Measurements from ENCODE around the gene EFNA2. TPM values are rescaled to one million over a fixed set of nuclear protein-coding genes. Genes with fewer than 3 reads are reported as not detected.

The EFNA2 gene
- total RNA-seq, 1 experiment from 2014 or later: 12.2 TPM

DNA sequence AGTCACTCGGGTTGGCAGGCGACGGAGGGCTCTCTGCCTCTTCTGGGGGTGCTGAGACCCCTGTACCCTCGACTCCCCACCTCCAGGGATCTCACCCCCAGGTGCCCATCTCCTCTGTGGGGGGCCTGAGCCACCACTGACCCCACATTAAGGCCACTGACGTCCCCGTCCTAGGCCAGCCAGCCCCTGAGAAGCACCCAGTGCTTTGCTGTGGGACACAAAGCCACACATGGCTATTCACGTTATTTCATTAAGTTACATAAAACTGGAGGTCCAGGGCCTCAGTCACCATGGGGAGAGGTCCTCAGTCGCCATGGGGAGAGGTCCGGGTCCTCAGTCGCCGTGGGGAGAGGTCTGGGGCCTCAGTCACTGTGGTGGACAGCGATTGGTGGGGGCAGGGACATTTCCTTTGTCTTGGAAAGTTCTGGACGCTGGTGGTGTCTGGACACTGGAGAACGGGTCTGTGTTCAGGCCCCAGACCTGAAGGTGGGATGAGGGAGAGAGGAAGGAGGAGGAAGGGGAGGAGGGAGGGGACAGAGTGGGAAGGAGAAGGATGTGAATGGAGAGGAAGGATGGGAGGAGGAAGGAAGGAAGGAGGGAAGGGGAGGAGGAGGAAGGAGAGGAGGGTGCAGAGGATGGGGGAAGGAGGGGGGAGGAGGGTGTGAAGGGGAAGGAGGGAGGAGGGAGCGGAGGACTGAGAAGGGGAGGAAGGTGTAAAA is 3.9 kb upstream of the EFNA2 start:
- Histone ChIP-seq H3K36me3 (ENCODE audit: control insufficient read depth in 1 of 2, insufficient read depth in 2 of 2, low read length in 2 of 2) (peaks cover 0 to 7% of the 10 kb centered on the region in 2 experiments; a peak in 1 of 4 replicates), H4K20me1 (ENCODE audit: insufficient read depth) (no peaks in the 10 kb centered on the region), H3K4me1 (ENCODE audit: control insufficient read depth in 1 of 2, insufficient read depth in 2 of 2, low read length in 2 of 2) (peaks cover 6 to 24% of the 10 kb centered on the region in 2 experiments; a peak in 3 of 4 replicates), H3K9me2 (ENCODE audit: insufficient read depth) (no peaks in the 10 kb centered on the region), H3K4me2 (ENCODE audit: low read length) (no peak overlapping the region), H3K27me3 (ENCODE audit: insufficient read depth, low read length) (no peaks in the 10 kb centered on the region), H2AFZ (ENCODE audit: low read depth, low read length, poor library complexity, severe bottlenecking) (no peak overlapping the region), H3K9ac (ENCODE audit: low read length) (no peak overlapping the region), H3K4me3 (replicated peaks in 1 of 2; ENCODE audit: low read depth in 1 of 2, low read length in 2 of 2) (no peak overlapping the region), H3K27ac (ENCODE audit: low read depth, low read length) (no peak overlapping the region), H3K79me2 (ENCODE audit: insufficient read depth, low read length) (peaks cover 7% of the 10 kb centered on the region; the same call in 1 of the 2 replicates), H3K9me3 (ENCODE audit: control insufficient read depth in 1 of 2, insufficient read depth in 1 of 2, low read depth in 1 of 2, low read length in 2 of 2) (no peaks in the 10 kb centered on the region)
- ChIA-PET RAD21 (ENCODE audit: low non-redundant PET in 1 of 2, low total read pairs in 2 of 2, uncharacterized antibody in 2 of 2, unreplicated experiment in 2 of 2) (no interaction called here), CTCF (no interaction called here), POLR2A (interaction anchor here (1.0 kb wide), 1 partner anchor 13 kb away, joined by 3 read pairs; the partner anchor contains the start of gene CIRBP)
- no TSS peak for BruUV-seq (replicated peaks)
- TF ChIP-seq ELF1 (IDR thresholded peaks at IDR 0.05; ENCODE audit: borderline replicate concordance, low read depth) (no peak), ZFX (IDR thresholded peaks at IDR 0.05) (no peak), SRF (IDR thresholded peaks at IDR 0.05; ENCODE audit: low read depth) (no peak), ZNF274 (IDR thresholded peaks at IDR 0.05; ENCODE audit: low read depth, low read length) (no peak), SIN3A (IDR thresholded peaks at IDR 0.05; ENCODE audit: low read depth) (no peak), TCF7L2 (IDR thresholded peaks at IDR 0.05; ENCODE audit: borderline replicate concordance, extremely low read depth, insufficient read depth, insufficient read length) (no peak), FOSL1 (IDR thresholded peaks at IDR 0.05; ENCODE audit: low read depth) (no peak), CBX3 (IDR thresholded peaks at IDR 0.05; ENCODE audit: low read depth) (no peak), EZH2 (IDR thresholded peaks at IDR 0.05) (no peak), EGR1 (IDR thresholded peaks at IDR 0.05; ENCODE audit: low read depth) (no peak), YY1 (IDR thresholded peaks at IDR 0.05; ENCODE audit: extremely low read depth, insufficient replicate concordance, low read depth, low read length) (no peak), JUND (IDR thresholded peaks at IDR 0.05) (no peak)
- TF ChIP-seq, protein P1, sequence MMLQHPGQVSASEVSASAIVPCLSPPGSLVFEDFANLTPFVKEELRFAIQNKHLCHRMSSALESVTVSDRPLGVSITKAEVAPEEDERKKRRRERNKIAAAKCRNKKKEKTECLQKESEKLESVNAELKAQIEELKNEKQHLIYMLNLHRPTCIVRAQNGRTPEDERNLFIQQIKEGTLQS (IDR thresholded peaks at IDR 0.05): no peak
- DNase-seq (ENCODE audit: low read depth, low spot score) (no peak), ATAC-seq (no peak)
- intact Hi-C loops (cut with micrococcal nuclease): no loop called here
